OCI-LY3 (cell line): ENCODE measurements around the gene WDR83.

Experiments
- H2AFZ ChIP-seq: fragments of 200-600, 300-600 bp; shearing (Covaris generic); 2 replicates; pipeline ENCODE4 v1.6.0; 2014; ENCODE audit warnings: antibody characterized with exemption, low read depth, low read length
- H3K27ac ChIP-seq: fragments of 200-600, 300-600 bp; sonication (generic); 2 replicates; pipeline ENCODE4 v1.5.1; 2014; ENCODE audit warnings: mild to moderate bottlenecking, low read length, moderate library complexity, mixed read lengths
- H3K27me3 ChIP-seq: fragments of 200-600, 300-600 bp; sonication (generic); 2 replicates; pipeline ENCODE4 v1.6.1; 2014; ENCODE audit warnings: low read depth, low read length, mixed read lengths
- H3K36me3 ChIP-seq: fragments of 200-600, 300-600 bp; sonication (generic); replicated peaks from 2 replicates; pipeline ENCODE3; 2014; ENCODE audit warnings: low read depth, low read length, mixed read lengths
- H3K4me1 ChIP-seq: fragments of 300-600, 200-600 bp; sonication (generic); 2 replicates; pipeline ENCODE4 v1.6.1; 2014; ENCODE audit warnings: low read length, mixed read lengths
- H3K4me2 ChIP-seq: fragments of 200-600, 300-600 bp; sonication (generic); 2 replicates; pipeline ENCODE4 v1.6.1; 2014; ENCODE audit warnings: low read length, mixed read lengths
- H3K4me3 ChIP-seq: fragments of 300-600, 200-600 bp; sonication (generic); 2 replicates; pipeline ENCODE4 v1.5.1; 2014; ENCODE audit warnings: antibody characterized with exemption, mild to moderate bottlenecking, low read length, moderate library complexity
- H3K79me2 ChIP-seq: fragments of 300-600, 200-600 bp; shearing (Covaris generic); 2 replicates; pipeline ENCODE4 v1.6.1; 2014; ENCODE audit warnings: mild to moderate bottlenecking, low read length, mixed read lengths
- H3K9ac ChIP-seq: fragments of 300-600, 200-600 bp; shearing (Covaris generic); 2 replicates; pipeline ENCODE4 v1.6.0; 2014; ENCODE audit warnings: mild to moderate bottlenecking, low read length, moderate library complexity
- H3K9me3 ChIP-seq: fragments of 200-600, 300-600 bp; shearing (Covaris generic); 2 replicates; pipeline ENCODE4 v1.6.1; 2014; ENCODE audit warnings: low read length, mixed read lengths; ENCODE audit not compliant: insufficient read depth
- H4K20me1 ChIP-seq: fragments of 200-600, 300-600 bp; sonication (generic); 2 replicates; pipeline ENCODE4 v1.6.1; 2016; ENCODE audit warnings: low read length, mixed read lengths; ENCODE audit not compliant: insufficient read depth
- EZH2phosphoT487 ChIP-seq: fragments of 200-600 bp; shearing (Covaris generic); IDR thresholded peaks from 2 replicates; pipeline ENCODE4 v1.6.1; 2018; ENCODE audit warnings: antibody characterized with exemption, mixed run types, low read depth
- TF ChIP-seq, protein P1 (sequence below): fragments of 200-600, 300-600 bp; sonication (generic); IDR thresholded peaks from 2 replicates; pipeline ENCODE4 v1.5.1; 2014; ENCODE audit warnings: antibody characterized with exemption, low read length, low read depth

Gene WDR83

GRCh38 chr19:12721656-12722565 is 55.3 kb downstream of the WDR83 start:
- H3K79me2 ChIP-seq, result peaks cover 75% of the 10 kb centered on the region
- H2AFZ ChIP-seq, result no peak overlapping the region; the same call in 1 of the 2 replicates
- H3K27ac ChIP-seq, result peak overlapping the region; percentile 69
- H3K36me3 ChIP-seq, result peaks cover 24% of the 10 kb centered on the region
- H3K27me3 ChIP-seq, result no peaks in the 10 kb centered on the region
- H3K4me3 ChIP-seq, result peak overlapping the region; percentile 92
- peaks cover 7% of the 10 kb centered on the region; the same call in 1 of the 2 replicates for H4K20me1 ChIP-seq
- H3K9me3 ChIP-seq, result no peaks in the 10 kb centered on the region
- peaks cover 14% of the 10 kb centered on the region for H3K4me1 ChIP-seq
- peak overlapping the region; percentile 97 for H3K9ac ChIP-seq
- TF ChIP-seq EZH2phosphoT487, result no peak
- TF ChIP-seq, protein P1, sequence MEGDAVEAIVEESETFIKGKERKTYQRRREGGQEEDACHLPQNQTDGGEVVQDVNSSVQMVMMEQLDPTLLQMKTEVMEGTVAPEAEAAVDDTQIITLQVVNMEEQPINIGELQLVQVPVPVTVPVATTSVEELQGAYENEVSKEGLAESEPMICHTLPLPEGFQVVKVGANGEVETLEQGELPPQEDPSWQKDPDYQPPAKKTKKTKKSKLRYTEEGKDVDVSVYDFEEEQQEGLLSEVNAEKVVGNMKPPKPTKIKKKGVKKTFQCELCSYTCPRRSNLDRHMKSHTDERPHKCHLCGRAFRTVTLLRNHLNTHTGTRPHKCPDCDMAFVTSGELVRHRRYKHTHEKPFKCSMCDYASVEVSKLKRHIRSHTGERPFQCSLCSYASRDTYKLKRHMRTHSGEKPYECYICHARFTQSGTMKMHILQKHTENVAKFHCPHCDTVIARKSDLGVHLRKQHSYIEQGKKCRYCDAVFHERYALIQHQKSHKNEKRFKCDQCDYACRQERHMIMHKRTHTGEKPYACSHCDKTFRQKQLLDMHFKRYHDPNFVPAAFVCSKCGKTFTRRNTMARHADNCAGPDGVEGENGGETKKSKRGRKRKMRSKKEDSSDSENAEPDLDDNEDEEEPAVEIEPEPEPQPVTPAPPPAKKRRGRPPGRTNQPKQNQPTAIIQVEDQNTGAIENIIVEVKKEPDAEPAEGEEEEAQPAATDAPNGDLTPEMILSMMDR, result no peak
- H3K4me2 ChIP-seq, result peak overlapping the region; percentile 94

DNA sequence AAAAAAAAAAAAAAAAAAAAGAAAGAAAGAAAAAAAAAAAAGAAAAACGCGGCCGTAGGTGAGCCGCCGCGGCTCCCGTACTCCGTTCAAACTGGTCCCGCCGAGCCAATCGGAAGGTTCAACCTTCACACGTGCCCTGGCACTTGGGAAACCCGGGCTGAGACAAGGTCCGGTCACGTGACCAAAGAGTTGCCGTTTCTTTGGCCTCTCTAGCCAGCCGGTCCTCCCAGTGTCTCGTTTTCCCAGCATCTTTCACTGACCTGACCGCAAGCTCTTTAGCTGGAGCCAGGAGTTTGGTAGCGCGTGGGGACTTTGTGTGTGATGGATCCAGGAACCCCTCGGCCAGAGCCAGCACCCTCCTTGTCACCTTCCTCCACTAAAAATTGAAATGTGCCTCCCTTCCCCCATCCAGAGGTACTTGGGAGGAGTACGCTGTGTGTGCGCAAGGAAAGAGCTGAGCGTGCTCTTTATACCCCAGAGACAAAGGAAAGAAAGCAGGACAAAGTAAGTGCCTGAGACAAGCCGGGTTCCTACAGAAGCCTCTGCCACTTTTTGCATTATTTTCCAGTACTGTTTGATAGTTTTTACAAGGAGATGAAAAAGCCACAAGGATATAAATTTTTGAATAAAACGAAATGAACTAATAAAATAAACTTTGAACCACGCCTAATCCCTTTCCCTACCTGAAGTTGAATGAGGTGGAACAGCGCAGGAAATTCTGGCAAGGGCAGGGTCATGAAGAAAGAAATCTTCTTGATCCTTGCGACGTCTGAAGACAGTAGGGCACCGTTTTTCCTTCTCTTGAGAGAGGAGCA is 56.2 kb downstream of the WDR83 start:
- H3K9me3 ChIP-seq, result no peaks in the 10 kb centered on the region
- H3K36me3 ChIP-seq, result peaks cover 21% of the 10 kb centered on the region
- peaks cover 14% of the 10 kb centered on the region for H3K4me1 ChIP-seq
- no peaks in the 10 kb centered on the region for H3K27me3 ChIP-seq
- H3K4me2 ChIP-seq, result peak overlapping the region; percentile 87
- no peak for TF ChIP-seq EZH2phosphoT487
- TF ChIP-seq, protein P1, result no peak
- H3K9ac ChIP-seq, result peak overlapping the region; percentile 97
- H3K79me2 ChIP-seq, result peaks cover 66% of the 10 kb centered on the region
- peak overlapping the region; percentile 91; the same call in 1 of the 2 replicates for H2AFZ ChIP-seq
- H3K4me3 ChIP-seq, result peak overlapping the region; percentile 92
- H4K20me1 ChIP-seq, result peaks cover 7% of the 10 kb centered on the region; the same call in 1 of the 2 replicates
- peak overlapping the region; percentile 77 for H3K27ac ChIP-seq

DNA sequence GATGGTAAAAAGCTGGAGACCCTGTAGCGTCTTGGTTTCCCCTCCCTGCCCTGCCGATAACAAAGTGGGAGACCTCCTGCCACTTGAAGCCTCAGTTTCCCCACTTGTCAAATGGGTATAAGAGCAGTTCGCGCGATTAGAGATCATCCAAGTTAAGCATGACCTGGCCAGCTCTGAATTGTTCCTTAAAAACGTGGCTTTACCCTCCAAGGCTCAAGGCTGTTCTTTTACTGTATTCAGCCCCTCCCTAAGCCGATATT is 56.7 kb downstream of the WDR83 start:
- peak overlapping the region; percentile 87 for H3K4me2 ChIP-seq
- no peaks in the 10 kb centered on the region for H3K9me3 ChIP-seq
- H2AFZ ChIP-seq, result peak overlapping the region; percentile 91
- peak overlapping the region; percentile 92 for H3K4me3 ChIP-seq
- peaks cover 7% of the 10 kb centered on the region; the same call in 1 of the 2 replicates for H4K20me1 ChIP-seq
- H3K27ac ChIP-seq, result peak overlapping the region; percentile 77
- H3K4me1 ChIP-seq, result peaks cover 14% of the 10 kb centered on the region
- H3K36me3 ChIP-seq, result peaks cover 27% of the 10 kb centered on the region
- TF ChIP-seq EZH2phosphoT487, result no peak
- TF ChIP-seq, protein P1, result no peak
- H3K9ac ChIP-seq, result peak overlapping the region; percentile 97
- no peaks in the 10 kb centered on the region for H3K27me3 ChIP-seq
- H3K79me2 ChIP-seq, result peaks cover 61% of the 10 kb centered on the region
